Measurements from ENCODE around the gene ASPG.
A peak's percentile ranks its signal among the peaks of the same experiment; 100 is the strongest.

ASPG gene

GRCh38 chr14:104157016-104157928 lies 71.8 kb downstream of the ASPG start:
- no peak for TF ChIP-seq ZFX (IDR thresholded peaks at IDR 0.05)
- TF ChIP-seq, protein P1, sequence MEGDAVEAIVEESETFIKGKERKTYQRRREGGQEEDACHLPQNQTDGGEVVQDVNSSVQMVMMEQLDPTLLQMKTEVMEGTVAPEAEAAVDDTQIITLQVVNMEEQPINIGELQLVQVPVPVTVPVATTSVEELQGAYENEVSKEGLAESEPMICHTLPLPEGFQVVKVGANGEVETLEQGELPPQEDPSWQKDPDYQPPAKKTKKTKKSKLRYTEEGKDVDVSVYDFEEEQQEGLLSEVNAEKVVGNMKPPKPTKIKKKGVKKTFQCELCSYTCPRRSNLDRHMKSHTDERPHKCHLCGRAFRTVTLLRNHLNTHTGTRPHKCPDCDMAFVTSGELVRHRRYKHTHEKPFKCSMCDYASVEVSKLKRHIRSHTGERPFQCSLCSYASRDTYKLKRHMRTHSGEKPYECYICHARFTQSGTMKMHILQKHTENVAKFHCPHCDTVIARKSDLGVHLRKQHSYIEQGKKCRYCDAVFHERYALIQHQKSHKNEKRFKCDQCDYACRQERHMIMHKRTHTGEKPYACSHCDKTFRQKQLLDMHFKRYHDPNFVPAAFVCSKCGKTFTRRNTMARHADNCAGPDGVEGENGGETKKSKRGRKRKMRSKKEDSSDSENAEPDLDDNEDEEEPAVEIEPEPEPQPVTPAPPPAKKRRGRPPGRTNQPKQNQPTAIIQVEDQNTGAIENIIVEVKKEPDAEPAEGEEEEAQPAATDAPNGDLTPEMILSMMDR (conservative IDR thresholded peaks at IDR 0.05), result peak; percentile 52; the same call in 1 of the 2 replicates
- H3K27ac ChIP-seq, result no peak overlapping the region

DNA sequence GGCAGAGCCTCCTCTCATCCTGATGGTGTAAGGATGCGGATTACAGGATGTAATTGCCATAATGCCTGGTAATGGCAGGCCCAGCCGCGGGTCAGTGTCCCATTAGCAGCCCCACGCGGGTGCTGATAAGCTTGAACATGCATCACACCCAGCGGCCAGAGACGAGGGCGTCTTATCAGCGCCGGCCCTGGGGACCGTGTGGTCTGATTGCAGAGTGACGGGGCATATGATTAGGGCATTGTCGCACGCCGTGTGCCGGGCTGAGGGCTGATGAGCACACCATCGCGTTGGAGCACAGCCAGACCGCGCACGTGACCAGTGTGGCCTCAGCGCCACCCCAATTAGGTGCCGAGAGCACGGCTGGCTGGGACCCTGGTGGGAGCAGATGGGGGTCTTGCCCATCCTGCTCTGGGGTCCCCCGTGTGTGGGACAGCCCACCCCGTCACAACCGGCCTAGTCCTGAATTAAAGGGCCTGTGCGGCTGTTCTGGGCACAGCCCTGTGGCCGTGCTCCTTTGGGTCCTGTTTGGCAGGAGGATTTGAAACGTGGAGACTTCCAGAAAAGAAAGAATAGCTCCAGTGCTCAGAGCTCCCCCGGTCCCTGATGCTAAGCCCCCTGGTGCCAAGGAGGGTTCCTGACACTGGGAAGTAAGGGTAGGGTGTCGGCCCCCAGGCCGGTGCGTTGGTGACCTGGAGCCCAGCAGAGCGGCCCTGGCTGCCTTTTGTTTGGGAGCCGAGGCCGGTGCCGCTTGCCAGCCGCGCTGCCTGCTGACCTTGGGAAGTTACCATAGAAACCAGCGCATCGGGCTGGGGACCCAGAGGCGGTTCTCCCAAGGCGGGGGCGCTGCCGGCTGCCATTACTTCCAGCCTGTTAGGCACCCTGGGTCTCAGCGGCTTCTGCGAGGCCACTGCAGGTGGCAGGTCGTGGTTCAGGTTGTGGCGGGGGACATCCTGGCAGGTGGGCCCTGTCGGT lies 73.6 kb downstream of the ASPG start:
- no peak overlapping the region for H3K27ac ChIP-seq

DNA sequence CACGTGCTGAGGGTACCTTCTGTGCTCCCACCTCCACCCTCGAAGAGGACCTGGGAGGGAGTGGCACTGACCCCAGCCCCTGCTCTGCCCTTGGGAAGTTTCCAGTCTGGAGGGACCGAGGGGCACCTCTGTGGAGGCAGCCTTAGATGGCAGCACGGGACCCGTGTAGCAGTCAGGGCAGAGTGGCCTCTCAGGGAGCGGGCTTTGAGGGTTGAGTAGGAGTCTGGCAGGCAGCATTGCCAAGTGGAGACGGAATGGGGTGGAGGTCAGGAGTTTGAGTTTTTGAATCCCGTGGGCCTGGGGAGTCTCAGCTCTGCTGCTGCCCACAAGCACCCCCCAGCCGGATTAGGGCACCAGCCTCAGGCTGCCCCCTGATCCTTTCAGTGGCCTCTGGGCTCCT lies 74.5 kb downstream of the ASPG start:
- TF ChIP-seq ZFX (IDR thresholded peaks at IDR 0.05), result no peak
- TF ChIP-seq, protein P1 (conservative IDR thresholded peaks at IDR 0.05), result no peak
- no peak overlapping the region for H3K27ac ChIP-seq

More for the DNA sequence above, 73.6 kb downstream of the ASPG start:
- TF ChIP-seq, protein P1 (conservative IDR thresholded peaks at IDR 0.05), result no peak

DNA sequence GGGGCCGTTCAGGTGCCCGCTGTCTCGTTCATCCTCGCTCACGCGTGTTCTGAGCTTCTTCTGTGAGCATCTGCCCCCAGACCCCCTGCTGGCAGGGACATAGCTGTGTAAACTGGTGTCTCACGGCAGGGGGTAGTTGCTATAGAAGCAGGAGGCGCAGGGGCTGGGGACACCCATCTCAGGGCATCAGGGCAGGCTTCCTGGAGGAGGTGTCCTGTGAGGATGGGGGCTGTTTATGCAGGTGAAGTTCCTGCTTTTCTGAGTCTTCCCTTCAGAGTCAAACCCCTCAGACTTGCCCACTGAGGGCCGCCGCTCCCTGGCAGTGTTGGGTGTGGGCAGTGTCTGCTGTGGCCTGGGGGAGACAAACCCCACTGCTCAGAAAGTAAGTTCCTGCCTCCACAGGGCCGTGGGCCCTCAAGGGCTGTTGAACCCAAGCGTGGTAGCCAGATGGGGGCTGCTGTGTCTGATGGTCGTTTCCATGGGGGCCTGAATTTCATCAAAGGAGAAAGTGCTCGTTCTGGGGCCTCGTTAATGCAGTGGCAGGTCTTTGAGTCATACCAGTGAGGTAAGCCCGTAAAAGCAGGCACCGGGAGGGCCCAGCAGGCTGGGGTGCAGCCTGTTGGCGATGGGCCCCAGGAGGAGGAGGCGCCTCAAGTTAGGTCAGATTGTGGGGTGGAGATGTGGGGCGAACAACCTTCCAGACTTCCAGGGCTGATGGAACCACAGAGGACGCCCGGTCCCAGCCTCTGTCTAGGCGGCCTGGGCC lies 76.3 kb downstream of the ASPG start:
- no peak overlapping the region for H3K27ac ChIP-seq

GRCh38 chr14:104162495-104162894 lies 77.0 kb downstream of the ASPG start:
- TF ChIP-seq, protein P1 (conservative IDR thresholded peaks at IDR 0.05), result no peak
- TF ChIP-seq ZFX (IDR thresholded peaks at IDR 0.05), result no peak
- H3K27ac ChIP-seq, result no peak overlapping the region

More for the DNA sequence above, 76.3 kb downstream of the ASPG start:
- no peak for TF ChIP-seq ZFX (IDR thresholded peaks at IDR 0.05)
- TF ChIP-seq, protein P1 (conservative IDR thresholded peaks at IDR 0.05), result no peak

- H3K27ac ChIP-seq, result no peak overlapping the region
- TF ChIP-seq, protein P1 (conservative IDR thresholded peaks at IDR 0.05), result no peak
- no peak for TF ChIP-seq ZFX (IDR thresholded peaks at IDR 0.05)
These were observed 78.0 kb downstream of the ASPG start for GRCh38 chr14:104163541-104163940.

All from C4-2B (cell line).